Skeletal muscle satellite cell (primary cell): ENCODE data around the gene CTNNA2.

Experiments
- H3K27me3 ChIP-seq: 2 replicates; pipeline ENCODE4 v1.7.0; 2013; ENCODE audit warnings: low read length; ENCODE audit not compliant: control insufficient read depth, insufficient read depth
- H3K36me3 ChIP-seq: 2 replicates; pipeline ENCODE4 v1.7.0; 2013; ENCODE audit warnings: mild to moderate bottlenecking, control low read depth, low read length; ENCODE audit not compliant: insufficient read depth
- H3K4me1 ChIP-seq: 2 replicates; pipeline ENCODE4 v1.7.0; 2013; ENCODE audit warnings: low read length; ENCODE audit not compliant: control insufficient read depth, insufficient read depth
- H3K4me2 ChIP-seq: 2 replicates; pipeline ENCODE4 v1.7.0; 2013; ENCODE audit warnings: mild to moderate bottlenecking, low read length
- H3K4me3 ChIP-seq: 2 replicates; pipeline ENCODE4 v1.7.0; 2013; ENCODE audit warnings: low read length
- H3K9ac ChIP-seq: 2 replicates; pipeline ENCODE4 v1.7.0; 2013; ENCODE audit warnings: mild to moderate bottlenecking, low read depth, low read length, moderate library complexity
- H3K9me3 ChIP-seq: replicated peaks from 2 replicates; pipeline ENCODE4 v1.7.0; 2013; ENCODE audit warnings: mild to moderate bottlenecking, control low read depth, low read length

CTNNA2 gene

DNA sequence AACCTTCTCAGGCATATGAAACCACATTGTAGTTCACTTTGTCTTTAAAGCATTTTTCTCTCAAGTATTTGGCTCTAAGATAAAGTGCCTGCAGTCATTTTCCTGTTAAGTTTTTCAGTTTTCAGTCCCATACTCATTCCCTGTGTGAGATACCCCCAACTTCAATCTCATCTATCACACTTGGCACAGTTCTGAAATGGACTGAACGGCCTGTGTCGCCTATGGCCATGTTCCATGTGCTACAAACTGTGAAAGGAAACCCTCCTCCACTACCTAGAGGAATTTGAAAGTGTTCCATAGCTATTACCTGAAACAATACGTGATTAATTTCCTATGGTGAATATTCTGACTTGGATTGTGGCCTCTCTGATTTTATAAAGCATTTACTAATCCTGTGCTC lies 319.1 kb downstream of the CTNNA2 start:
- no peak overlapping the region for H3K9ac ChIP-seq
- no peaks in the 10 kb centered on the region for H3K9me3 ChIP-seq
- no peak overlapping the region for H3K4me2 ChIP-seq
- no peaks in the 10 kb centered on the region for H3K36me3 ChIP-seq
- H3K27me3 ChIP-seq = no peaks in the 10 kb centered on the region
- H3K4me1 ChIP-seq = no peaks in the 10 kb centered on the region
- no peak overlapping the region for H3K4me3 ChIP-seq

DNA sequence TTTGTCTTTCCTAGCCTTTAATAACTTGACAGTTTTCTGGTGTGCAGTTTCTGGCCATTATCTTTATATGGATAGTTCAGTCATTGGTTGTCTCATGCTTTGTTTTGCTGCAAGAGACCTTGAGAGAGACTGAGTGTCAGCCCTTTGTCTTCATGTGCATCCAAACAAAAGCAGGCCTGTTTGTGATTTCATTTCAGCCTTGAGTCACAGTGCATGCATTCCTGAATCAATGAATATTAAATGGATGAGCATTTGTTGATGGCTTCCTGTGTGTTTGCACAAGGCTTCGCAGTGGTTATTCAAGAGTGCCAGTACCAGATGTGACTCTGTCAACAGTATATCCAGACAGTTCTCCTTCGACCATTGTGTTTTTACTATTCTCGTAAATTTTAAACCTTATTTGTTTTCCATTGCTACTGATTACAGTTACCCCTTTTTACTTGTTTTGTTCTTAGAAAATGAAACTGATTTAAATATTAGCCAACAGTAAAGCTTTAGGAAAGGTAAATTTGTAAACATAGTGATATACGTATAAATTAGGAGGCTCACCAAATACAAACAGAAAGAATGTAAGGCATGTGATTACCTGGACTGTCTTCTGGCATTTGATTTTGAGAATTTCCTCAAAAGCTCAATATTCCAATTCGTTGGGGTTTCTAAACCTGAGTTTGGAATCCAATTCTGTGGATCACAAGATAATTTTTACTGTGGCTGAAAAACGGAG lies 319.8 kb downstream of the CTNNA2 start:
- Histone ChIP-seq H3K27me3 (no peaks in the 10 kb centered on the region), H3K9ac (no peak overlapping the region), H3K9me3 (no peaks in the 10 kb centered on the region), H3K36me3 (no peaks in the 10 kb centered on the region), H3K4me1 (no peaks in the 10 kb centered on the region), H3K4me2 (no peak overlapping the region), H3K4me3 (no peak overlapping the region)

- Histone ChIP-seq H3K36me3 (no peaks in the 10 kb centered on the region), H3K9me3 (no peaks in the 10 kb centered on the region), H3K27me3 (no peaks in the 10 kb centered on the region), H3K4me2 (no peak overlapping the region), H3K4me1 (no peaks in the 10 kb centered on the region), H3K4me3 (no peak overlapping the region), H3K9ac (no peak overlapping the region)
Measured at GRCh38 chr2:79833235-79833878, 320.5 kb downstream of the CTNNA2 start.

DNA sequence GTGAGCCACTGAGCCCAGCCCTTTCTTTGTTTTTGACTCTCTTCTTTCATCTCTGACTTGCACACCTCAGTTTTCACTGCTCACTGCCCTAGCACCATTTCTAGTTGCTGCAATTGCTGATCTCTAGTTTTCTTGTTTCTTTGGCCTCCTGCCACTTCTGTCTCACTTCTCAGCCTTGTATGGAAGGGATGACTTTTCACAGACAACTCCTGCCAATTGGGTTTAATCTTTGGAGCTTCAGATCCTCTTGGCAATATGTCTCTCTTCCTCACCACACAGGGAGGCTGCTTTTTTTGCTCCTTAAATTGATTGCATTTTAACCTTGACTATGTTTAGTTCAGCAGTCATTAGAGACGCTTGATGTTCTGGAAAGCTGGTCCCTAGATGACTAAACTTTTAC lies 323.1 kb downstream of the CTNNA2 start:
- H3K4me1 ChIP-seq = no peaks in the 10 kb centered on the region
- H3K27me3 ChIP-seq = no peaks in the 10 kb centered on the region
- no peak overlapping the region for H3K4me2 ChIP-seq
- no peaks in the 10 kb centered on the region for H3K9me3 ChIP-seq
- H3K9ac ChIP-seq = no peak overlapping the region
- H3K4me3 ChIP-seq = no peak overlapping the region
- H3K36me3 ChIP-seq = no peaks in the 10 kb centered on the region

DNA sequence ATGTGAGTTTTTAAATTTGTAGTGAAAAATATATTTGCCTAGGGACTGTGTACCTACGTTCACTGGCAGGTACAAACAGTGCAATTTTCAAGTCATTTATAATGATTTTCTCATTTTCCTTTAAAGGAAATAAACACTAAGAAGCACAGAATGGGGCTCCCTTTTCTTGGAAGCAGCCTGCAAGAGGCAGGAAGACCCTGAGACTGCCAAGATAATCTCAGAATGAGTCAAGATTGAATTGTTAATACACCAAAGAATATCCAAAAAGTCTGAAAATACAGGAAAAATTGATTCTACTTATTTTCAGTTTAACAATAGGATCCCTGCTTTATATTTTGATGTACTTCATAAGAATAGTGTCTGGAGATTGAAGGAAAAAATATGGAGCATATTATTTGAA lies 331.2 kb downstream of the CTNNA2 start:
- no peaks in the 10 kb centered on the region for H3K36me3 ChIP-seq
- no peak overlapping the region for H3K4me2 ChIP-seq
- H3K9ac ChIP-seq = no peak overlapping the region
- no peaks in the 10 kb centered on the region for H3K27me3 ChIP-seq
- no peak overlapping the region for H3K4me3 ChIP-seq
- no peaks in the 10 kb centered on the region for H3K4me1 ChIP-seq
- H3K9me3 ChIP-seq = no peaks in the 10 kb centered on the region

DNA sequence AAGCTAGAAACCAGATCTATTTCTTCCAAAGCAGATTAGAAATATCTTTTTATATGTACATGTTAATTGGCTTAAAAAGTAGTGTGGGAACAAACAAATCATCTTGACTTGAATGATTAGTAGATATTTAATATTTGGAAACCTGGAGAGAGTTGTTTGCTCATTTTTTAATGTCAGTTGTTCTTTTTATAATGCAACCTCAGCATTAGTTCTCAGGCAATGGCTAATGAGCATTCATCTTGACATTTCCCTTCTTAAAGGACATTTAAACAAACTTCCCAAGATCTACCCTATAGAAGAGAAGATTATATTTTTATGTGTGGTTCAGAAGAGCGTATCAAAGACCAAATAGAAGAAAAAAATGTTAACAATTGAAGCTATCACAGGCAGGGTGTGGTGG lies 334.0 kb downstream of the CTNNA2 start:
- H3K4me3 ChIP-seq = no peak overlapping the region
- H3K4me2 ChIP-seq = no peak overlapping the region
- no peaks in the 10 kb centered on the region for H3K36me3 ChIP-seq
- H3K4me1 ChIP-seq = no peaks in the 10 kb centered on the region
- no peak overlapping the region for H3K9ac ChIP-seq
- H3K9me3 ChIP-seq = no peaks in the 10 kb centered on the region
- H3K27me3 ChIP-seq = no peaks in the 10 kb centered on the region

GRCh38 chr2:79849241-79849640 lies 336.4 kb downstream of the CTNNA2 start:
- H3K27me3 ChIP-seq = no peaks in the 10 kb centered on the region
- H3K9me3 ChIP-seq = no peaks in the 10 kb centered on the region
- no peak overlapping the region for H3K9ac ChIP-seq
- H3K4me1 ChIP-seq = no peaks in the 10 kb centered on the region
- no peak overlapping the region for H3K4me3 ChIP-seq
- no peak overlapping the region for H3K4me2 ChIP-seq
- H3K36me3 ChIP-seq = no peaks in the 10 kb centered on the region

DNA sequence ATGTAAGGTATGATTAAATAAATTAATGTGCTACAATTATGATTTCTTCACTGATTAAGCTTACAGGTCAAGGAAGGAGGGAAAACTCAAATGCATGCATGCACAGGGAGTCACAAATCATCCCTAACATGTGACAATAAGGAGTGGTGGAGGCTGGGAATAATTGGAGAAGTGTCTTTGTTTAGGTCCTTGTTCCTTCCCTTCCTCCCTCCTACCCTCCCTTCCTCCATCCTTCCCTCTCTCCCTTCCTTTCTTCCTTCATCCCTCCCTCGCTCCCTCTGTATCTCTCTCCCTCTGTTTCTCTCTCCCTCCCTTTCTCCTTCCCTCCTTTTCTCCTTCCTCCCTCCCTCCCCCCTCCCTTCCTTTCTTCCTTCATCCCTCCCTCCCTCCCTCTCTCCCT lies 337.1 kb downstream of the CTNNA2 start:
- Histone ChIP-seq H3K9me3 (no peaks in the 10 kb centered on the region), H3K9ac (no peak overlapping the region), H3K4me1 (no peaks in the 10 kb centered on the region), H3K4me2 (no peak overlapping the region), H3K27me3 (no peaks in the 10 kb centered on the region), H3K36me3 (no peaks in the 10 kb centered on the region), H3K4me3 (no peak overlapping the region)

GRCh38 chr2:79850912-79851311 lies 338.1 kb downstream of the CTNNA2 start:
- no peak overlapping the region for H3K4me3 ChIP-seq
- no peaks in the 10 kb centered on the region for H3K36me3 ChIP-seq
- no peaks in the 10 kb centered on the region for H3K4me1 ChIP-seq
- H3K9me3 ChIP-seq = no peaks in the 10 kb centered on the region
- no peak overlapping the region for H3K9ac ChIP-seq
- no peak overlapping the region for H3K4me2 ChIP-seq
- H3K27me3 ChIP-seq = no peaks in the 10 kb centered on the region

GRCh38 chr2:79855264-79856006 lies 342.6 kb downstream of the CTNNA2 start:
- H3K4me2 ChIP-seq = no peak overlapping the region
- H3K9me3 ChIP-seq = no peaks in the 10 kb centered on the region
- no peaks in the 10 kb centered on the region for H3K27me3 ChIP-seq
- no peaks in the 10 kb centered on the region for H3K4me1 ChIP-seq
- H3K36me3 ChIP-seq = no peaks in the 10 kb centered on the region
- no peak overlapping the region for H3K4me3 ChIP-seq
- no peak overlapping the region for H3K9ac ChIP-seq

- Histone ChIP-seq H3K4me2 (no peak overlapping the region), H3K9ac (no peak overlapping the region), H3K9me3 (no peaks in the 10 kb centered on the region), H3K4me3 (no peak overlapping the region), H3K36me3 (no peaks in the 10 kb centered on the region), H3K4me1 (no peaks in the 10 kb centered on the region), H3K27me3 (no peaks in the 10 kb centered on the region)
Measured at GRCh38 chr2:79857888-79858287, 345.0 kb downstream of the CTNNA2 start.
